SK-N-MC (cell line): ENCODE data around the gene MZB1.

Experiments
- EZH2 ChIP-seq: fragments of 200-600 bp; sonication (generic); IDR thresholded peaks from one replicate; pipeline ENCODE4 v1.6.1; 2017; ENCODE audit warnings: antibody characterized with exemption
- FOXP2 ChIP-seq: optimal IDR thresholded peaks from 2 replicates; pipeline ENCODE3; 2011; ENCODE audit warnings: mild to moderate bottlenecking, moderate library complexity; ENCODE audit not compliant: insufficient read depth; ENCODE audit errors: extremely low read length, control extremely low read depth
- POLR2AphosphoS5 ChIP-seq: IDR thresholded peaks from 2 replicates; pipeline ENCODE4 v1.6.1; 2012; ENCODE audit warnings: mild to moderate bottlenecking, low read depth, low read length, borderline replicate concordance

GRCh38 chr5:139342423-139342723 is 47.3 kb downstream of the MZB1 start:
- no peak for TF ChIP-seq POLR2AphosphoS5
- no peak for TF ChIP-seq EZH2
- no peak for TF ChIP-seq FOXP2
